Neural crest cell (in vitro differentiated cells): Measurements from ENCODE around the gene PRR23E. TPM values are rescaled to one million over a fixed set of nuclear protein-coding genes. Genes with fewer than 3 reads are reported as not detected.

ENCODE experiments used
- DNase-seq: peaks from one replicate; pipeline ENCODE4 v3.0.0; 2021; ENCODE audit warnings: low read depth, mixed read lengths, low spot score
- H3K27ac Mint-ChIP-seq: one replicate; pipeline ENCODE4 v1.8.0; 2021; ENCODE audit warnings: mild to moderate bottlenecking, mixed read lengths; ENCODE audit not compliant: unreplicated experiment
- H3K27me3 Mint-ChIP-seq: 2 replicates; pipeline ENCODE4 v1.8.0; 2021; ENCODE audit warnings: low read depth, mild to moderate bottlenecking, mixed read lengths
- H3K36me3 Mint-ChIP-seq: 2 replicates; pipeline ENCODE4 v1.8.0; 2021; ENCODE audit warnings: low read depth, mild to moderate bottlenecking, mixed read lengths
- H3K4me1 Mint-ChIP-seq: 2 replicates; pipeline ENCODE4 v1.8.0; 2021; ENCODE audit warnings: mixed read lengths
- H3K4me3 Mint-ChIP-seq: one replicate; pipeline ENCODE4 v1.8.0; 2021; ENCODE audit warnings: mild to moderate bottlenecking, mixed read lengths
- H3K9me3 Mint-ChIP-seq: 2 replicates; pipeline ENCODE4 v1.8.0; 2021; ENCODE audit warnings: mixed read lengths
- long read RNA-seq: library from polyadenylated mRNA; unstranded; transcript quantifications from one replicate; pipeline ENCODE4 v2.0.0, GENCODE V29; 2020
- total RNA-seq: library from RNA; stranded (reverse); gene quantifications from 2 replicates; pipeline ENCODE4 v1.2.1, GENCODE V29; 2021
- TF ChIP-seq, protein P1 (sequence below): fragments of 200-600 bp; sonication (generic); conservative IDR thresholded peaks from 2 replicates; pipeline ENCODE4 v1.5.0; 2021; ENCODE audit warnings: antibody characterized with exemption, mild to moderate bottlenecking

The PRR23E gene, protein sequence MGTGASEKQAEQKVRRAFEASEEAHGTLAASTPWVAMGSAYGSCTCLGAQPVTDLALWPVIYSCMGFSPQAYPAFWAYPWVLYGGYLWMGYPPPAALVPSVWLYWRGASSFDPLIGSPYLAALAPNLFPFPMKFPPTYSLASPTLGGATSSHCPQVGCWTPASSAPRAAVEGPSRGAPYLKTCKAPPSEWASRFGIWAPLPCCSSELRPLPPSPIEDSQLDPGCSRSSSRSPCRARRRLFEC
- not detected in 2 replicates for total RNA-seq
- long read RNA-seq, result 0 reads

- H3K9me3 Mint-ChIP-seq, result peaks cover 10% of the 10 kb centered on the region
- no peak for DNase-seq
- peaks cover 7% of the 10 kb centered on the region for H3K27me3 Mint-ChIP-seq
- H3K36me3 Mint-ChIP-seq, result peaks cover 6% of the 10 kb centered on the region
- TF ChIP-seq, protein P1, sequence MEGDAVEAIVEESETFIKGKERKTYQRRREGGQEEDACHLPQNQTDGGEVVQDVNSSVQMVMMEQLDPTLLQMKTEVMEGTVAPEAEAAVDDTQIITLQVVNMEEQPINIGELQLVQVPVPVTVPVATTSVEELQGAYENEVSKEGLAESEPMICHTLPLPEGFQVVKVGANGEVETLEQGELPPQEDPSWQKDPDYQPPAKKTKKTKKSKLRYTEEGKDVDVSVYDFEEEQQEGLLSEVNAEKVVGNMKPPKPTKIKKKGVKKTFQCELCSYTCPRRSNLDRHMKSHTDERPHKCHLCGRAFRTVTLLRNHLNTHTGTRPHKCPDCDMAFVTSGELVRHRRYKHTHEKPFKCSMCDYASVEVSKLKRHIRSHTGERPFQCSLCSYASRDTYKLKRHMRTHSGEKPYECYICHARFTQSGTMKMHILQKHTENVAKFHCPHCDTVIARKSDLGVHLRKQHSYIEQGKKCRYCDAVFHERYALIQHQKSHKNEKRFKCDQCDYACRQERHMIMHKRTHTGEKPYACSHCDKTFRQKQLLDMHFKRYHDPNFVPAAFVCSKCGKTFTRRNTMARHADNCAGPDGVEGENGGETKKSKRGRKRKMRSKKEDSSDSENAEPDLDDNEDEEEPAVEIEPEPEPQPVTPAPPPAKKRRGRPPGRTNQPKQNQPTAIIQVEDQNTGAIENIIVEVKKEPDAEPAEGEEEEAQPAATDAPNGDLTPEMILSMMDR, result no peak
- no peaks in the 10 kb centered on the region for H3K4me1 Mint-ChIP-seq
- peak within 1 kb of the TSS; percentile 12 for H3K27ac Mint-ChIP-seq
- no peak within 1 kb of the TSS for H3K4me3 Mint-ChIP-seq
Observed at GRCh38 chr3:127192576-127193232, at the start of gene PRR23E. PRR23E (plus strand) TSS chr3:127193131; CDS start chr3:127196686, 3,555 bp downstream.

GRCh38 chr3:127143172-127143571 is 49.8 kb upstream of the PRR23E start:
- Mint-ChIP-seq H3K36me3 (no peaks in the 10 kb centered on the region), H3K27ac (no peak overlapping the region), H3K4me3 (no peak overlapping the region), H3K4me1 (peaks cover 7% of the 10 kb centered on the region), H3K27me3 (peaks cover 8% of the 10 kb centered on the region), H3K9me3 (peaks cover 2% of the 10 kb centered on the region)
- no peak for DNase-seq
- TF ChIP-seq, protein P1, result no peak

- no peak overlapping the region for H3K27ac Mint-ChIP-seq
- H3K36me3 Mint-ChIP-seq, result no peaks in the 10 kb centered on the region
- TF ChIP-seq, protein P1, result no peak
- peaks cover 5% of the 10 kb centered on the region for H3K27me3 Mint-ChIP-seq
- DNase-seq, result no peak
- H3K4me1 Mint-ChIP-seq, result no peaks in the 10 kb centered on the region
- H3K4me3 Mint-ChIP-seq, result no peak overlapping the region
- peaks cover 2% of the 10 kb centered on the region for H3K9me3 Mint-ChIP-seq
Observed at GRCh38 chr3:127144631-127145030, 48.3 kb upstream of the PRR23E start.

- Mint-ChIP-seq H3K9me3 (peaks cover 2% of the 10 kb centered on the region), H3K4me1 (no peaks in the 10 kb centered on the region), H3K4me3 (no peak overlapping the region), H3K27me3 (peaks cover 5% of the 10 kb centered on the region), H3K36me3 (no peaks in the 10 kb centered on the region), H3K27ac (no peak overlapping the region)
- DNase-seq, result no peak
- TF ChIP-seq, protein P1, result no peak
Observed at GRCh38 chr3:127145266-127145665, 47.7 kb upstream of the PRR23E start.

DNA sequence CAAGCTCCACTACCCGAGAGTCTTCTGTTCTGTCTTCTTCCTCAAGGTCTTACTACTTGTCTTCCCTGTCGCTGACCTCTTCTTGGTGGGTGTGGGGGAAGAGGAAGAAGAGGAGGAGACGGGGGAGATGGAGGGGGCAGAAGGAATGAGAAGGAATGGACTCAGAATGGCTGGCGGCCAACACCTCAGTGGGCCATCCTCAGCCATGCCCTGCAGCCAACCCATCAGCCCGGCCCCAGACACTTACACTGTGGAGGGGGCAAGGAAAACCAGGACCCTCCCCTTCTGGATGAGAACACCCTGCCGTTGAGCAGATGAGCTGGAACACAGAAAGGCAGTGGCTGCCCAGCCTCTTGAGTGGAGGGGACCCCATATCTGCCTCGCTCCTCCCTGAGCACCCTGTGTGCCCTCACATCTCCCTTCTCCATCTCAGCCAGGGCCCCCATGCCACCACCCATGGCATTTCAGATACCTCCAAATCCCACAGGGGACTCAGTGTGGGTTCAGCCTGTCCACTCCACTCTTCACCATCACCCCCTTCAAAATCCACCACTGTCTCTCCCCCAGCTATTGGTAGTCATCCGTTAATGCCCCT is 45.5 kb upstream of the PRR23E start:
- peaks cover 2% of the 10 kb centered on the region for H3K9me3 Mint-ChIP-seq
- H3K36me3 Mint-ChIP-seq, result no peaks in the 10 kb centered on the region
- peaks cover 5% of the 10 kb centered on the region for H3K27me3 Mint-ChIP-seq

More for the DNA sequence above, 45.5 kb upstream of the PRR23E start:
- TF ChIP-seq, protein P1, result no peak
- H3K27ac Mint-ChIP-seq, result no peak overlapping the region
- DNase-seq, result no peak
- no peaks in the 10 kb centered on the region for H3K4me1 Mint-ChIP-seq
- H3K4me3 Mint-ChIP-seq, result no peak overlapping the region
